ENCODE measurements around the gene AURKB. TPM values are rescaled to one million over a fixed set of nuclear protein-coding genes. Genes with fewer than 3 reads are reported as not detected.
A peak's percentile ranks its signal among the peaks of the same experiment; 100 is the strongest.

The AURKB gene
- total and polyA plus RNA-seq, 2 experiments from 2014 or later = 17.8 to 77.7 TPM

GRCh38 chr17:8167526-8167925, 42.8 kb downstream of the AURKB start:
- Histone ChIP-seq H3K4me3 (no peak overlapping the region), H3K27ac (no peak overlapping the region), H3K4me1 (ENCODE audit: low read depth) (peaks cover 16% of the 10 kb centered on the region), H3K27me3 (no peaks in the 10 kb centered on the region), H3K36me3 (no peaks in the 10 kb centered on the region), H3K9me3 (ENCODE audit: low read depth) (no peaks in the 10 kb centered on the region)
- TF ChIP-seq CTCF (IDR thresholded peaks at IDR 0.05; ENCODE audit: low read depth, low read length) = no peak
- no peak for DNase-seq (ENCODE audit: low read depth in 1 of 2, low spot score in 1 of 2)

GRCh38 chr17:8166731-8167130, 43.6 kb downstream of the AURKB start:
- no peak for TF ChIP-seq CTCF (IDR thresholded peaks at IDR 0.05; ENCODE audit: low read depth, low read length)
- Histone ChIP-seq H3K27me3 (no peaks in the 10 kb centered on the region), H3K9me3 (ENCODE audit: low read depth) (no peaks in the 10 kb centered on the region), H3K4me1 (ENCODE audit: low read depth) (peaks cover 16% of the 10 kb centered on the region), H3K36me3 (no peaks in the 10 kb centered on the region), H3K27ac (peak overlapping the region; percentile 28), H3K4me3 (no peak overlapping the region)
- no peak for DNase-seq (ENCODE audit: low read depth in 1 of 2, low spot score in 1 of 2)

- DNase-seq (ENCODE audit: low read depth in 1 of 2, low spot score in 1 of 2) = no peak
- no peak for TF ChIP-seq CTCF (IDR thresholded peaks at IDR 0.05; ENCODE audit: low read depth, low read length)
- Histone ChIP-seq H3K9me3 (ENCODE audit: low read depth) (no peaks in the 10 kb centered on the region), H3K27ac (peak overlapping the region; percentile 96), H3K36me3 (peaks cover 5% of the 10 kb centered on the region), H3K4me3 (no peak overlapping the region), H3K4me1 (ENCODE audit: low read depth) (peaks cover 16% of the 10 kb centered on the region), H3K27me3 (no peaks in the 10 kb centered on the region)
Measured at GRCh38 chr17:8164815-8165131, 45.6 kb downstream of the AURKB start.

- peak; percentile 34 to 50 for DNase-seq (ENCODE audit: low read depth in 1 of 2, low spot score in 1 of 2)
- no peak for TF ChIP-seq CTCF (IDR thresholded peaks at IDR 0.05; ENCODE audit: low read depth, low read length)
- H3K4me1 ChIP-seq (ENCODE audit: low read depth) = peaks cover 16% of the 10 kb centered on the region
- no peaks in the 10 kb centered on the region for H3K9me3 ChIP-seq (ENCODE audit: low read depth)
- no peak overlapping the region for H3K4me3 ChIP-seq
- H3K27me3 ChIP-seq = no peaks in the 10 kb centered on the region
- peaks cover 5% of the 10 kb centered on the region for H3K36me3 ChIP-seq
- peak overlapping the region; percentile 96 for H3K27ac ChIP-seq
Measured at GRCh38 chr17:8163978-8164814, 46.2 kb downstream of the AURKB start.

GRCh38 chr17:8162997-8163977, 47.1 kb downstream of the AURKB start:
- H3K4me3 ChIP-seq = peak overlapping the region; percentile 100
- H3K9me3 ChIP-seq (ENCODE audit: low read depth) = no peaks in the 10 kb centered on the region
- H3K4me1 ChIP-seq (ENCODE audit: low read depth) = peaks cover 16% of the 10 kb centered on the region
- no peak for TF ChIP-seq CTCF (IDR thresholded peaks at IDR 0.05; ENCODE audit: low read depth, low read length)
- H3K27ac ChIP-seq = peak overlapping the region; percentile 96
- H3K27me3 ChIP-seq = no peaks in the 10 kb centered on the region
- peaks cover 5% of the 10 kb centered on the region for H3K36me3 ChIP-seq
- peak in 1 of 2 donors; percentile 32 for DNase-seq (ENCODE audit: low read depth in 1 of 2, low spot score in 1 of 2)
